Measurements from ENCODE around the gene SKI.

DNA sequence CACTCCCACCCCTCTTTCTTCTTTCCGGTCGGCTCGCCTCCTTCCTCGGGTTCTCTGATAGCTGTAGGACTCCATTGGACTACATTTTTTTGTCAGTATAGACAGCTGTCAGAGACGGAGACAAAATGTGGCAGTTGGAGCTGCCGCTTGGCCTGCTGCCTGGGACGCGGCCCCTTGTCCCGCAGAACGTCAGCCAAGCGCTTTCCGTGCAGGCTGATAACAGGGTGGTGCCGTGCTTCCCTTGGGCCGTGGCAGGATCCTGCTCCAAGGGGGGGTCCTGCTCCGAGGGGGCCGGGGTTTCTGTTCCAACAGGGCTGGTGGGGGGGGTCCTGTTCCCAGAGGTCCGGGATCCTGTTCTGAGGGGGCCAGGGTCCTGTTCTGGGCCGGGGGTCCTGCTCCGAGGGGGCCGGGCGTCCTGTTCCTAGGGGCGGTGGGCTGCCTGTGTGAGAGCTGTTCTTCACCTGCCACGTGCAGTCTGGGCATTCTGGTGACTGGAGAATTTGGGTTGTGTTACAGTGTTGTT, 4.9 kb downstream of the SKI start:
- TF ChIP-seq, protein P1, sequence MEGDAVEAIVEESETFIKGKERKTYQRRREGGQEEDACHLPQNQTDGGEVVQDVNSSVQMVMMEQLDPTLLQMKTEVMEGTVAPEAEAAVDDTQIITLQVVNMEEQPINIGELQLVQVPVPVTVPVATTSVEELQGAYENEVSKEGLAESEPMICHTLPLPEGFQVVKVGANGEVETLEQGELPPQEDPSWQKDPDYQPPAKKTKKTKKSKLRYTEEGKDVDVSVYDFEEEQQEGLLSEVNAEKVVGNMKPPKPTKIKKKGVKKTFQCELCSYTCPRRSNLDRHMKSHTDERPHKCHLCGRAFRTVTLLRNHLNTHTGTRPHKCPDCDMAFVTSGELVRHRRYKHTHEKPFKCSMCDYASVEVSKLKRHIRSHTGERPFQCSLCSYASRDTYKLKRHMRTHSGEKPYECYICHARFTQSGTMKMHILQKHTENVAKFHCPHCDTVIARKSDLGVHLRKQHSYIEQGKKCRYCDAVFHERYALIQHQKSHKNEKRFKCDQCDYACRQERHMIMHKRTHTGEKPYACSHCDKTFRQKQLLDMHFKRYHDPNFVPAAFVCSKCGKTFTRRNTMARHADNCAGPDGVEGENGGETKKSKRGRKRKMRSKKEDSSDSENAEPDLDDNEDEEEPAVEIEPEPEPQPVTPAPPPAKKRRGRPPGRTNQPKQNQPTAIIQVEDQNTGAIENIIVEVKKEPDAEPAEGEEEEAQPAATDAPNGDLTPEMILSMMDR (IDR thresholded peaks at IDR 0.05; ENCODE audit: low read depth, low read length): no peak
- TF ChIP-seq EZH2phosphoT487 (IDR thresholded peaks at IDR 0.05; ENCODE audit: low read depth): no peak

Measured in OCI-LY3 (cell line).